SK-N-SH (cell line): ENCODE measurements around the gene YWHAH.

Experiments
- CTCF ChIP-seq: fragments of 200-600 bp; sonication (generic); IDR thresholded peaks from 2 replicates; pipeline ENCODE4 v1.6.1; 2017; ENCODE audit warnings: antibody characterized with exemption, mild to moderate bottlenecking, moderate library complexity
- EP300 ChIP-seq, 2 experiments: IDR thresholded peaks; 2 replicates each; pipeline versions ENCODE4 v1.4.0 to v1.6.1; 2012; ENCODE audit warnings: borderline replicate concordance in 1 of 2, low read depth in 1 of 2, low read length in 1 of 2
- FOSL2 ChIP-seq: IDR thresholded peaks from 2 replicates; pipeline ENCODE4 v1.4.0; 2012; ENCODE audit warnings: low read depth, mild to moderate bottlenecking, moderate library complexity, borderline replicate concordance
- FOXM1 ChIP-seq: IDR thresholded peaks from 2 replicates; pipeline ENCODE4 v1.4.0; 2012; ENCODE audit warnings: low read depth, mild to moderate bottlenecking
- IRF3 ChIP-seq: fragments of 150-350 bp; IDR thresholded peaks from 2 replicates; pipeline ENCODE4 v1.6.1; 2016; ENCODE audit warnings: mild to moderate bottlenecking, low read depth, low read length
- MAX ChIP-seq: IDR thresholded peaks from 2 replicates; pipeline ENCODE4 v1.4.0; 2012; ENCODE audit warnings: low read depth
- MEF2A ChIP-seq: IDR thresholded peaks from 2 replicates; pipeline ENCODE4 v1.4.0; 2012; ENCODE audit warnings: low read depth, borderline replicate concordance
- RAD21 ChIP-seq: IDR thresholded peaks from 2 replicates; pipeline ENCODE4 v1.6.1; 2012; ENCODE audit warnings: mild to moderate bottlenecking, low read length
- REST ChIP-seq: IDR thresholded peaks from 2 replicates; pipeline ENCODE4 v1.6.1; 2012; ENCODE audit warnings: mild to moderate bottlenecking, low read depth, low read length, moderate library complexity
- RXRA ChIP-seq: IDR thresholded peaks from 2 replicates; pipeline ENCODE4 v1.4.0; 2012; ENCODE audit warnings: low read depth, mild to moderate bottlenecking, borderline replicate concordance
- USF2 ChIP-seq: fragments of 150-350 bp; IDR thresholded peaks from 2 replicates; pipeline ENCODE4 v1.6.1; 2017; ENCODE audit warnings: antibody characterized with exemption, low read length, low read depth, borderline replicate concordance
- YY1 ChIP-seq: IDR thresholded peaks from 2 replicates; pipeline ENCODE4 v1.4.0; 2012; ENCODE audit warnings: low read depth, mild to moderate bottlenecking

GRCh38 chr22:31901388-31902137 lies 42.8 kb upstream of the YWHAH start:
- TF ChIP-seq CTCF (no peak), REST (no peak), RAD21 (no peak), MEF2A (no peak), MAX (no peak), RXRA (no peak), FOXM1 (no peak), USF2 (no peak), EP300 (IDR thresholded peaks at IDR 0.05; ENCODE audit: borderline replicate concordance in 1 of 2, low read depth in 1 of 2, low read length in 1 of 2) (no peak), FOSL2 (no peak), IRF3 (no peak), YY1 (no peak)
